Limb (tissue), 2 donors: ENCODE measurements around the gene IRF1.

Source experiments
- DNase-seq, 2 donors: peaks; one replicate each; pipeline ENCODE4 v3.0.0-alpha.2; 2016; ENCODE audit errors: extremely low spot score in 2 of 2

The IRF1 gene

DNA sequence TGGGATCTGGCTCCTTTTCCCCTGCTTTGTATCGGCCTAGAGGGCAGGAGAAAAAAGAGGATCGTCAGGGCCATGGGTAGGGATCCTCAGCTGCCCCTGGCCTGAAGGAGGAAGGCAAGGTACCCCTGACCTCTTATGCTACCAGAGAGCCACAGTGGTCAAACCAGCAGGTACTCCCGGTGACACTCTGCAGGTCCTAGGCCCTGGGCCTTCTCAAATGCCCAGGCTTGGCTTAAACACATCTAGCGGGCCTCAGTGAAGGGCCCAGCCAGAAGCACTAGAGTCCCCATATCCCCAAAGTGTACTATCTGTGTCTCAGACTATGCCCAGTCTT lies 3.5 kb downstream of the IRF1 start:
- no peak for DNase-seq

DNA sequence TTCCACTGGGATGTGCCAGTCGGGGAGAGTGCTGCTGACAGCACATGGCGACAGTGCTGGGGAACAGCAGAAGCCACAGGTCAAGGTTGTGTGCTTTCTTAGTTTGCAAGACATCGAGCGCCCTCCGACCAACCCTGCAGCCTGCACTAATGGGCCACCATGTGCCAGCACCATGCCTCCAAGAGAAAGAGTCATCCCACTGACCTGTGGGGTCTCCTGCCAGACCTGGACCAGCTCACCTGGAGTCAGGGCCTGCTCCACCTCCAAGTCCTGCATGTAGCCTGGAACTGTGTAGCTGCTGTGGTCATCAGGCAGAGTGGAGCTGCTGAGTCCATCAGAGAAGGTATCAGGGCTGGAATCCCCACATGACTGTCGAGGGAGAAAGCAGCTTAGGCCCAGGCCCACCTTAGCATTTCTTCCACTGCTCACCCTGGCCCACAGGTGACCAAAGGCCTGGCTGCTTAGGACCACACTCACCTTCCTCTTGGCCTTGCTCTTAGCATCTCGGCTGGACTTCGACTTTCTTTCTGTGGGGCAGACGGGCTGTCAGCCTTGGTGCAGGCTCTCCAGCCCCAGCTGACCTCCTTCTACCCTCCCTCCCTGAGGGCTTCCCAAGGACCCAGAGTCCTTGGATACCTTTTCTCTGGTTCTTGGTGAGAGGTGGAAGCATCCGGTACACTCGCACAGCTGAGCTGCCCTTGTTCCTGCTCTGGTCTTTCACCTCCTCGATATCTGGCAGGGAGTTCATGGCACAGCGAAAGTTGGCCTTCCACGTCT lies 4.1 kb downstream of the IRF1 start:
- peak in 1 of 2 donors; percentile 13 for DNase-seq

GRCh38 chr5:132485641-132486317 lies 4.8 kb downstream of the IRF1 start:
- DNase-seq: peak in 1 of 2 donors; percentile 16

DNA sequence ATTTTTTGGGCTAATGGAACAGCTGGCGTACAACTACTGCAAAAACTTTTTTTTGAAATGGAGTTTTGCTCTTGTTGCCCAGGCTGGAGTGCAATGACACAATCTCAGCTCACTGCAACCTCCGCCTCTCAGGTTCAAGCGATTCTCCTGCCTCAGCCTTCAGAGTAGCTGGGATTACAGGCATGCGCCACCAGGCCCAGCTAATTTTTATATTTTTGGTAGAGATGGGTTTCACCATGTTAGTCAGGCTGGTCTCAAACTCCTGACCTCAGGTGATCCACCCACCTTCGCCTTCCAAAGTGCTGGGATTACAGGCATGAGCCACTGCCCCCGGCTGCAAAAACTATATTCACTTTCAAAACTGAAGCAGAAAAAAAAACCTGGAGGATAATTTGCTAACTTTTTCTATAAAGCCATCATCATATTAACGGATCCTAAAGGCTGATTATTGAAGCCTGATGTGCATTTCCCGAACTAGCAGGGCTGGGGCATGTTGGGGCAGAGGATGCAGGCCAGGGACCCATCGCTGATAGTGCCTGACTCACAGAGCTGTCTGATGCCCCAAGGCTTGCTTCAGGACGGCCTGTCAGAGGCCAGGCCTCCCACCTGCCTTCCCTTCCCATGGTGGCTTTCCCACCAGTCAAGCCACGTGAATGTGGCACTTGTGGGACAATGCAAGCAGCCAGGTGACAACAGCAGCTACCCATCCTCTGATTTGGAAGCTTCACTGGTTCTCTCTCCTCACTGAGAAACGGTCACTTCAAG lies 5.5 kb downstream of the IRF1 start:
- DNase-seq: peak in 1 of 2 donors; percentile 5

DNA sequence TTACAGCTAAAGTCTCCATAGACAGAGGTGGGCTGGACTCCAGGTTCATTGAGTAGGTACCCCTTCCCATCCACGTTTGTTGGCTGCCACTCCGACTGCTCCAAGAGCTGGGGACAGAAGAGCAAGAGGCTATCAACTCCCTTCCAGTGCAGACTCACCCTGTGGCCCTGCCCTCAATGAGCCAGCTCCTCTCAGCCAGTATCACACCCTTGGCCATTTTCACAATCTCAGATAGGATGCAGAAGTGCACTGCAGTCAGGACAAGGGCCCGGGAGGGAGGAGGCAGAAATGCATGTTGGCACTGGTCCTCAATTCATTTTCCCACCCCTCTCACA lies 6.2 kb downstream of the IRF1 start:
- peak in 1 of 2 donors; percentile 22 for DNase-seq

GRCh38 chr5:132483661-132484390 lies 6.7 kb downstream of the IRF1 start:
- DNase-seq: peak in 1 of 2 donors; percentile 20

- DNase-seq: no peak
Measured at GRCh38 chr5:132483101-132483500, 7.5 kb downstream of the IRF1 start.

DNA sequence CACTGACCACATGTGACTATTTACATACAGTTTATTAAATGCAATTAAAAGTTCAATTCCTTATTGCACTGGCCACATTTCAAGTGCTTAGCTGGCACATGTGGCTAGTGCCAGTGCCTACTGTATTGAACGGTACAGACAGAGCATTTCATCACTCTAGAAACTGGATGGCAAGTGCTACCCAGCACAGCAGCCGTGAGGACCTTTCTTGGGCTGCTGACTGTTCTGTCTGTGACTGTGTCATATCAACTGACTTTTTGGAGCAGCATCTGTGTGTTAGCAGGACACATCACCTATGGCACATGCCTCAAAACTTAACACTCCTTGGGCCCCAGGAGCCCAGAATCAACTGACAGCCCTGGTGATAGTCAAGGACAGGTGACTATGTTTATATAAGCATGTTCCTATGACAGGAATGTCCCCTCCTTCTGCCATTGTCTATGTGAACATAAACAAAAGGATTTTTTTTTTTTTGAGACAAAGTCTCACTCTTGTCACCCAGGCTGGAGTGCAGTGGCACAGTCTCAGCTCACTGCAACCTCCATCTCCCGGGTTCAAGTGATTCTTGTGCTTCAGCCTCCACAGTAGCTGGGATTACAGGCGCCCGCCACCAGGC lies 8.9 kb downstream of the IRF1 start:
- DNase-seq: no peak

DNA sequence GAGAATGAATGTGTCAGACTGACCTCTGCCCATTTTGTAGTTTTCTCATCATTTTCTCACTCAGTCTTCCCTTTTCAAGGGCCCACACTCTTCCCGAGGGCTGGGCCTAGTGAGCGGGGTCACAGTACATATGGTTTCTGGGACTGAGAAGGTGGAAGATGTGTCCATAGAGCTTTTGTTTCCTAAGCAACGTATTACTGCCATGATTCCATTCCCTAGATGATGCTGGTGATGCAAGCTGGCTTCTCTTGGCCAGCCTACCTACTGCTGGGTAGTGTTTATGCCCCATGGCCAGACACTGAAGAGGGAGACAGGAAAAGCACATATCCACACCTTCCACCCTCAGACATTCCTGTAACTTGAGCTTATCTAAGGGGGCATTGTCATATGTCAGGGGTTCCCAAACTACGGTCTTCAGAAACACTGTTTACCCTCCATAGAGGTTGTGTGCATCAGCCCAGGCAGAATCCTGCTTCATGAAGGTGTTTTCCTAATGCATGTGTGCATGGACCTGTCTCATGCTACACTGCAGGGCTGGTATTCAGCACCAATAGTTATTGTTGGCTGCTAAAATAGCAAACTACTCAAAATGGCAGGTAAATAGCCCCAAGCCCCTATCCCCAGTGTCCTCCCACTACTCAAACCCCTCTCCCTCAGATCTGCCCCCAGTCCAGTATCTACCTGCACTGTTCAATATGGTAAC lies 9.5 kb downstream of the IRF1 start:
- no peak for DNase-seq

DNA sequence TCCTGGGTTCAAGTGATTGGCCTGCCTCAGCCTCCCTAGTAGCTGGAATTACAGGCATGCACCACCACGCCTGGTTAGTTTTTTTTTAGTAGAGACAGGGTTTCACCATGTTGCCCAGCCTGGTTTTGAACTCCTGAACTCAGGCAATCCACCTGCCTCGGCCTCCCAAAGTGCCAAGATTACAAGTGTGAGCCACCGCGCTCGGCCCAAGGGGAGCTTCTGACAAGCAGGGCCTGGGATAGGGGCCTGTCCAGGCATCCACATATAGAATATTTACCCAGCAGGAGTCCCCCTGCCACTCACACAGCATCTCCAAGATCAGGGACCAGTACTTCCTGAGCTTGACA lies 10.1 kb downstream of the IRF1 start:
- no peak for DNase-seq

DNA sequence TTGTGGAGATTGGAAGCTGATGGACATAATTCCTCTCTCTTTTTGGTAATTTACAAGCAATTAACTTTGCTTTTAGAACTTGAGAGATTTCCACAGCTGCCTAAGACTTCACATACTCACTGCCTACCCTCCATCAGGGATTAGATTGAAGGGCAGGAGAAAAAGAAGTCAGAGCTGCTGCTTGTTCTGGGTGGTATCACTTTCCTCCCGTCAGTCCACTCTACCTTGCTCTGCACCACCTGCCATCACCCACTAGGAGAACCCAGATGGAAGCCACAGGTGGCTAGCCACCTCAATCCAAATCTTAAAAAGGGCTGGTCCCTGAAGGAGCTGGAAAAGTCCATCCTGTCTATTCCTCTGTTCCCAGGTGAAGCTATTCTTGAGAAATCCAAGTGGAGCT lies 10.5 kb downstream of the IRF1 start:
- DNase-seq: no peak

- DNase-seq: no peak
Measured at GRCh38 chr5:132479111-132479951, 11.2 kb downstream of the IRF1 start.

GRCh38 chr5:132478366-132478871 lies 12.2 kb downstream of the IRF1 start:
- peak in 1 of 2 donors; percentile 19 for DNase-seq

DNA sequence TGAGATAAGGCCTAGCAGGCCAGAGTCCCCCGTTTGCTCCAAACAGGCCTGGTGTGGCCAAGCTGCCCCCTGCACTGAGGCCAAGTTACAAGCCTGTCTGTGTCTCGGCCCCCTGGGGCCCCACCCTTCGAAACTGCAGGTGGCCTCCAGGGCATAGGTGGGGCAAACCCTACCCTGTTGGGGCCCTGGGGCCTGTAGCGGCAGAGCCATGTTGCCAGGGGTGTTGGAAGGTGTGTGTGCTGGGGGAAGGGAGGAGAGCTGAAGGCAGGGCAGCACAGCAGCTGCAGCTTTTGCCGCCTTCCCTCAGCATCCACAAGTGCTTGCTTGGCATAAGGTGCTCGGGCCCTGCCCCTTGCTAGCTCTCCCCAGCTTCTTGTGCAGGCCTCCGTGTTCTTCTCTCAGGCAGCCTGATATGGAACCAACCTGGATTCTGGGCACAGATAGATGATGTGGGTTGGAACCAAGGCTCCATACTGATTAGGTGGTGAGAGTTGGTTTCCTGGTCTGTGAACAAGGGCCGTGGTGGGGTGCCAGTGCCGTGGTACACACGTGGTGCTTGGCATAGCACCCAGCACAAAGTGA lies 12.7 kb downstream of the IRF1 start:
- DNase-seq: peak in 1 of 2 donors; percentile 14

DNA sequence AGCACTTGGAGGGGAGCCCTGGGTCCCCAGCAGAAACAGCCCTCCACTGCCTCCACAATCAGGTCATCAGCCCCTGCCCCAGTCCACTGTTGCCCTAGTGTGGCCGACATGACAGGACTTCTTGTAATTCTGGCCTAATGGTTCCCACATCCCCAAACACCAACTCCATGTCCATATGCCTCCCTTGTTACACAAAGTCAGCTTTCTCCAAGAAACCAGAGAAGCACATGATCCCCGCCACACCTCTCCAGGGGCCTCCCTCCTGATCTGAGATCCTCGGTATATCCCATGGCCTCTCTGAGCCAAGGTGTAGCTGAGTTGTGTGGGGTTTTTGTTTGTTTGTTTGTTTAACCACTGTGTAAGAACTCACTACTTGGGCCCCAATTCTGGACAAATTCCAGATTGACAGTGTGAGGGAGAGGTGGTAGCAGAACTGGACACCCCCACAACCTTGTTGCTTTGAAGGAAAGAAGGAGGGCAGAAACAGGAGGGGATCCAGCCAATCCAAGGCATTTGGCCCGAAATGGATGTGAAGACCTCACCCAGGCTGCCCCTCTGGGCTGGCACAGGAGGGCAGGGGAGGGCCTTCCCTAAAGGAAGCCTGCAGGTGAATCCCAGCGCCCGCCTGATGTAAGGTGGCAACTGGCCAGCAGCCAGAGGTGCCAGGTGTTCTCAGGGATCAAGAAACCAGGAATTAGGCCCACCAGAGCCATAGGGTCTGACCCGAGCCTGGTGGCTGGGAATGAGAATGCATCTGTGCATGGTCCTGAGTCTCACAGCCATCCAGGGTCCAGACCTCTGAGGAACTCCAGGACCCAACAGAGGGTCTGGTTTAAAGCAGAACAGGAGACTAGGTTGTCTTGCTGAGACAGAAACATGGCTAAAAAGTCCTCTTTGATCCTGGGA lies 13.4 kb downstream of the IRF1 start:
- no peak for DNase-seq

DNA sequence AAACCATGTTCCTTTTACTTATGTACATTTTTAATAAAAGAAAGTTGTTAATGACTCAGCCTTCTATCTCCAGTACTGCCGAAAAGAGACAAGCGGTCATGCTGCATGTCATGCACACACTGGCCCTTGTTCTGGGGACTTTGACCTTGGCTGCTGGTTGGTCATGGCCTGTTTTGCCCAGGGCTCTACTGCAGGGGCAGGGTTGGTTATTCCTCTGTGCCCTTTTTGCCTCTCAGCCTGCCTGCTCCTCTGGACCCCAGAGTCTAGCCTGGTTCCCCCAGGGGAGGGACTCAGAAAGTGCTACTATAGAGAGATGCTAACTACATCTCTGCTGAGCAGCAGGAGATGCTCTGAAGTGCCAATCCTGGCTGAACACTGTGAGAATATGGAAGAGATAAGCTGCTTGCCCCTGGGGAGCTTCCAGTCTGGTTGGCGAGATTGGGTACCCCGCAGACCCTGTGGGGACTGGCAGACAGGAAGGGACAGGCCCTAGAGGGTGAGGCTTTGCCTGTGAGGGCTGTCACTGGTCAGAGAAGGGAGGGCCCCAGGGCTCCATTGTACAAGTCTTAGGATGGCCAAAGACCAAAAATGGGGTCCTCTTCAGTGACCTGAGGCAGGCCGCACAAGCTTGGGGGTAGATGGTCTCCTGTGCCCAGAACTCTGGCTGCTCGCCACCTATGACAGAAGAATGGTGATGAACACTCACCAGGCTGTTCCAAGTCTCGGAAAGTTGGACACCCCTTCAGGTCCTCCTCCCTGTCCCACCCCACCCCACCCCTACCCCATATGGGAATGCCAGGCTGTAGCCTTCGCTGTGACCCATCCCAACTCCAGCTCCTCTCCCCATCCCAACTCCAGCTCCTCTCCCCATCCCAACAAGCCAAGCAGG lies 14.3 kb downstream of the IRF1 start:
- DNase-seq: peak in 1 of 2 donors; percentile 23

GRCh38 chr5:132475497-132475882 lies 15.1 kb downstream of the IRF1 start:
- peak in 1 of 2 donors; percentile 27 for DNase-seq
